ENCODE data around the gene SLIT3.

SLIT3 gene

DNA sequence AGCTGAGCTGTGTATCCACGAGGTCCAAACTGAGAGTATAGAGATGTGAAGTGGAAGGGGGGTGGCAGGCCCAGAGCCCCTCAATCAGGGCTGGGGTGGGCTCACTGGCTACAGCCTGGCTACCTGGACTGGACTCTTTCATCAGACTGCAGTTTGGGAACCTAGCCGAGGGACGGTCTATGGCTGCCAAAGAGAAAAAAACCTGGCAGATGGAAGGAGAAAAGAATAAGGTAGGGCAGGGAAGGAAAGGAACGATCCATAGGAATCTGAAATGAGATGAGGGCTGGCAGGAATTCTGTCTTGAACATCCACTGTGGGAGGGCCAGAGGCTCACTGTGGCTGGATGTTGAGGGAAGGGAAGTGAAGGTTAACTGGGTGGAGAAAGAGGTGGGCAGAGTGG is 497.4 kb downstream of the SLIT3 start:
- in situ Hi-C loops (cut with HindIII; ENCODE audit: low pct_ligation_motif_present, low pct_unique_long_range_greater_than_20kb, low sequenced_read_pairs): no loop called here
- DNase-seq: no peak

DNA sequence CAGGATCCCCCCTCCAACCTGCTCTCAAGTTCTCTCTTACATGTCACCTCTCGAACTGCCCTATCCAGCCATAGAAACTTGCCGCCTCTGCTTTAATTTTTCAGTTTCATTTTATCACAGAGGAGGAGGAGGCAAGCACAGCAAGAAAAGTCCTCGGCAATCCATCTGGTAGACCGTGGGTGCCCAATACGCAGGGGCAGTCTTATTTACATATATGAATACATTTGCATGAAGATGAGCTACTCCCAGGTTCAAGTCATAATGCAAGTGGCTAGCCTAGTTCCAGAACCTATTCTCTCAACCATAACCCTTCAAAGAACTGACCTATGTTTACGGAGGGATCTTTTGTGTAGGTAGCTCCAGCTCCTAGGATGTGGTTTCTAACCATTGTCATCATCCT is 498.6 kb downstream of the SLIT3 start:
- DNase-seq: no peak
- in situ Hi-C loops (cut with HindIII; ENCODE audit: low pct_ligation_motif_present, low pct_unique_long_range_greater_than_20kb, low sequenced_read_pairs): no loop called here

DNA sequence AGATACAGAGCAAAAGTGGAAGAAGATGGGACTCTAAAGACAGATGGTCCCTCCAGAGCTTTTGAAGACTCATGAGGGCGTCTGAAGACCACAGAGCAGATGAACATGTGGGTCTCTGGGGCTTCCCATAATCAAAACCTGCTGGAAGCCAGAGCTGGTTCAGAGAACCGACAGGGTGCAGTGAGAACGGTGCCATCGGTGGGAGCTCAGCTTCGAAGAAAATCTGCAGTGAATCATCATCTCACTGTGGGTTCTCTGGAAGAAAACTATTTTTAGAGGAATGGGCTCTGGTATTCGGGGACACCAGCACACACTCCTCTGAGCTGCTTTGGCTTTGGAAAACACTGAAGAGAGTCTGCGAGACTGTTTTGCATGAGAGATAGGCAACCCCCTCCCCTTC is 499.4 kb downstream of the SLIT3 start:
- no peak for DNase-seq
- in situ Hi-C loops (cut with HindIII; ENCODE audit: low pct_ligation_motif_present, low pct_unique_long_range_greater_than_20kb, low sequenced_read_pairs): no loop called here

DNA sequence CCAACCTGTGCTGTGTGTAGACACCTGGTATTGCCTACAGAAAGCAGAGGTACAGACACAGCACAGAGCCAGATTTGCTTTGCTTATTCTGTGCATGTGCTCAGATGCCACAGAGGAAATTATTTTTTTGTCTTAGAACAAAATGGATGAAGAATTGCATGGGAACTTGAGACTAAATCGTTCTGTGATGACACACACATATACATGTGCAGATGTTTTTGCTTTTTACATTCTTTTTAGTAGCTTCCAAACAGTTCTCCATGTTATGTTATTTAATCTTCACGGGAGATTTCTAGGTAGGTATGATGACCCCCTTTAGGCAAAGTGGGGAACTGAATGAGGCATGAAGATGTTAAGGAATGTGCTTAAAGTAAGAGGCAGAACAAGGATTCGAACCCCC is 500.2 kb downstream of the SLIT3 start:
- DNase-seq: no peak
- in situ Hi-C loops (cut with HindIII; ENCODE audit: low pct_ligation_motif_present, low pct_unique_long_range_greater_than_20kb, low sequenced_read_pairs): no loop called here

DNA sequence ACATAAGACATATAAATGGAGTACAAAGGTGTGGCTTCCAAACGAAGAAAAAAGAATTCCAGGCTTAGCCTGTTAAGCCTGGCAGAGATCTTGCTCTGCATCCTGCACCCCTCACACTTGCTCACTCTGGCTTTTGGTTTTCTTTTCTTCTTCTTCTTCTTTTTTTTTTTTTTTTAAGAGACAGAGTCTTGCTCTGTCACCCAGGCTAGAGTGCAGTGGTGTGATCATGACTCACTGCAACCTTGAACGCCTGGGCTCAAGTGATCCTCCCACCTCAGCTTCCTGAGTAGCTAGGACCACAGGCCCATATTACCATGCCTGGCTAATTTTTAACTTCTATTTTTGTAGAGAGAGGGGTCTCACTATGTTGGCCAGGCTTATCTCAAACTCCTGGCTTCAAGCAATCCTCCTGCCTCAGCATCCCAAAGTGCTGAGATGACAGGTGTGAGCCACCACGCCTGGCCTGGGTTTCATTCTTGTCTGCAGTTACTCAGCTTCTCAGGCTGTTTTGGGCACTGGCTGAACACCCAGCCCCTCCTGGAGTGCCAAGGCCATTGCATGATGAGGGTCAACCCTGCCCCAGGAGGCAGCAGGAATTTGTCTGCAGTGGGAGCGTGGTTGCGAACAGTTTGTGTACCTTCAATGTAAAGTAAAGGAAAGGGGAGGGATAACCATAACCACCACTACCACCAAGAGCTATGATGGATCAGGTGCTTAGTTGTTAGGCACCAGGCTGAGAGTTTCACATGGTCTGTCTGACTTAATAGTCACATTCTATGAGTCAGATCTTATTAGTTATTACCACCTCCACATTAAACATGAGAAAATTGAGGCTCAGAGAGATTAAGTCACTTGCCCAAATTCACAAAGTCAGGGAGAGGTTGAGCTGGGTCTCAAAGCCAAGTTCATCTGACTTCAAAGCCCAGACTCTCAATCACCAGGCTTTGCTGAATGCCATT is 502.6 kb downstream of the SLIT3 start:
- in situ Hi-C loops (cut with HindIII; ENCODE audit: low pct_ligation_motif_present, low pct_unique_long_range_greater_than_20kb, low sequenced_read_pairs): no loop called here
- DNase-seq: no peak

DNA sequence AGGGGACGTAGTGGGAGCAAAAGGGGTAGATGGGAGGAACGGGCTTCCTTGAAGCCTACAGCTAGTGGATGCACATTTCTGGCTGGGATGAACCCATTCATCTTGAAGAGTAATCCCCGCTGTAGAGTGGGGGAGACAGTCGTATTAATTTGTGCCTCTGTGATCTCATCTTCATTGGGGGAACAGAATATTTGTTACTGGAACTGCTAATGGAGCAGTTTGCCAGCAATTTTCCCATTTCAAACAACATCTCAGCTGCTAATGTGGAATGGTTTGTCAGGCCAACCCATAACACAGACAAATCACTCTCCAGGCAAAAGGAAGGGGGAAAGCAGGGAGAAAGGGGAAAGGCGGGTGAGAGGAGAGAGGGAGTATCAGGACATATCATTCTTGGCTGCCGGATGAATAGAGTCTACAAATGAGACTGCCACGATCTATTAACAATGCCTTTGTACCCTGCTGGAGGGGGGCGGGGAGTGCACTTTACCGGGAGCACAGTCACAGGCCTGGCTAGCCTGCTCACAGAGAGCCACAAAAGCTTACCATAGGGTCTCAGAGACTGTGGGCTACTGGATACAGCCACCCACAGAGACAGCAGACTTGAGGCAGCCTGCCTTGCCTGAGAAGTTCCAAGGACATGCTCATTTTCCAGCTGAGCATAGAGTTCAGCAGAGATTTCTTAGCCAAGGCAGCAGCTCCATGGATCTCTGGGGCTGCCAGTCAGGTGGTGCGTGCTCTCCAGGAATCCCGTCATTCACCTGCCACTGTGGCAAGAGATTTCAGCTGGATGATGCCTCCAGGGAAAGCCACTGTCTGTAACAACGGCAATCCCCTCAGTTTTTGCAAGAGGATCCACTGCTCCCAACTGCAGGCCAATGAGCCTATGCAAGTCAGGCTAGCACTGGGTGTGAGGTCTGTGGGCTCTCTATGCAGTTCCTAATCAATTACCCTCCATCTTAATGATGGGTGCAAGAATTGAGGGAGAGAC is 504.1 kb downstream of the SLIT3 start:
- DNase-seq: no peak
- in situ Hi-C loops (cut with HindIII; ENCODE audit: low pct_ligation_motif_present, low pct_unique_long_range_greater_than_20kb, low sequenced_read_pairs): no loop called here

DNA sequence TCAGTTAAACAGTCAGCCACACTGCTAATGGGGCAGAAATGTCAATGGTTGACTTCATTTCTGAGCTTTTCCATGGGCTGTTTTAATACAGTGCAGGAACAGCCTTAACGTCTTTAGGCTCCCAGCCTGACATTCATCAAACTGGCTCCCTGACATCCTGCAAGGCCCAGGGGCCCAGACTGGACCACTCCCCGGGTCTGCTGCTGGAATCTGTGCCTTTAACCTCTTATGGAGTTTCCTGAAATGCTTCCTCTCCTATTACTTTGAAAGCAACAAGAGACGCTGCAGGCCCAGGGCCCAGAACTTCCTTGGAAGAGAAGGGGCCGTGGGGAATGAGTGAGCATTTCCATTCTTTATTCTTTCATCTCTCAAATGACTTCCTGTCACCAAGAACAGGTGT is 504.9 kb downstream of the SLIT3 start:
- in situ Hi-C loops (cut with HindIII; ENCODE audit: low pct_ligation_motif_present, low pct_unique_long_range_greater_than_20kb, low sequenced_read_pairs): no loop called here
- no peak for DNase-seq

DNA sequence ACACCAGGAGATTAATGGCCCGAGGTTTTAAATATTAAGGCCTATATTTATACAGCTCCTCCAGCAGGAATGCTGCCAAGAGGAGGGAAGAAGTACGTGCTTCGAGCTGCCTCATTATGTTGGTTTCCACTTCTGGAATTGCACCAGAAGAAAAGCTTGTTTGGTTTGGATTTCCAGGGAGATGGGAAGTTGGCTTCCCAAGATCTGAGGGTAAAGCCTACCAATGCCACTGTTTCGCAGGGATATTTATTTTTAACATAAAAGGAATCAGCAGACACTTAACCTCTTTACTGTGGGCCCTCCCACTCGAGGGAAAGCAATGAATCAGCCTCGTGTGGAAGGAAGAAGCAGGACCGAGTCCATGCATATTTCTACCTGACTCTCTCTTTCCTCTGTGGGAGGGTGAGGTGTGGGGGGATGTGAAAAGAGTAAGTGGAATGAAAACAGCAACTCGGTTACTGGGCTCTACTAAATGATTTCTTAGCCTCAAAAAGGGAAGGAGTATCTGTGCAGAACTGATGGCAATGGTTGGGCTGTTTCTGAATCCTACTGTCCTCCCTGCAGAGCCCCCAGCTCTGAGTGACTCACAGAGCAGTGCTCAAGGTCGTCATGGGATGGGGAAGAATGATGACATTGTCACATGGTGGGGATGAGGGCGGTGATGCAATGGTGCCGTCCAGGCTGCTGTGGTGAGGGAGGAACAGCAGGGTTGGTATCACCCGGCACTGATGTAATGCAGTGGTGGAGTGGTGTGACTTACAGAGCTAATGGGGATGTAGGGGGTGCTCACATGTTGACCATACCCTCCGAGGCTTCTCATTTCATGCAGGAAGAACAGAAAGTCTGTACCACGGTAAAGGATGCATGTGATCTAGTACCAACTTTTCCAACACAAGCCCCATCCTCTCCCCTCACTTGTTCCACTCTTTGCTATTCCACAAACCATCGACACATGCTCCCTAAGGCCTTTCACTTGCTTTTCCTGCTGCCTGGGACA is 506.8 kb downstream of the SLIT3 start:
- no peak for DNase-seq
- in situ Hi-C loops (cut with HindIII; ENCODE audit: low pct_ligation_motif_present, low pct_unique_long_range_greater_than_20kb, low sequenced_read_pairs): no loop called here

DNA sequence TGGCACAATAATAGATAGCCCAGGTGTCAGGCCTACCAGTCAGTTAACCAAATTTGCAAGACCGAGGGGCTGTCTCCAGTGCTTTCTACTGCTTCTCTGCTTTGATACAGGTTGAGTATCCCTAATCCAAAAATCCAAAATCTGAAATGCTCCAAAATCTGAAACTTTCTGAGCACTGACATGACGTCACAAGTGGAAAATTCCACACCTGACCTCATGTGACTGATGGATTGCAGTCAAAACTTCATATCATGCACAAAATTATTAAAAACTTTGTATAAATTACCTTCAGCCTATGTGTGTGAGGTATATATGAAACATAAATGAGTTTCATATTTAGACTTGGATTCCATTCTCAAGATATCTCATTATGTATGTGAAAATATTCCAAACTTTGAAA is 508.3 kb downstream of the SLIT3 start:
- no peak for DNase-seq
- in situ Hi-C loops (cut with HindIII; ENCODE audit: low pct_ligation_motif_present, low pct_unique_long_range_greater_than_20kb, low sequenced_read_pairs): no loop called here

DNA sequence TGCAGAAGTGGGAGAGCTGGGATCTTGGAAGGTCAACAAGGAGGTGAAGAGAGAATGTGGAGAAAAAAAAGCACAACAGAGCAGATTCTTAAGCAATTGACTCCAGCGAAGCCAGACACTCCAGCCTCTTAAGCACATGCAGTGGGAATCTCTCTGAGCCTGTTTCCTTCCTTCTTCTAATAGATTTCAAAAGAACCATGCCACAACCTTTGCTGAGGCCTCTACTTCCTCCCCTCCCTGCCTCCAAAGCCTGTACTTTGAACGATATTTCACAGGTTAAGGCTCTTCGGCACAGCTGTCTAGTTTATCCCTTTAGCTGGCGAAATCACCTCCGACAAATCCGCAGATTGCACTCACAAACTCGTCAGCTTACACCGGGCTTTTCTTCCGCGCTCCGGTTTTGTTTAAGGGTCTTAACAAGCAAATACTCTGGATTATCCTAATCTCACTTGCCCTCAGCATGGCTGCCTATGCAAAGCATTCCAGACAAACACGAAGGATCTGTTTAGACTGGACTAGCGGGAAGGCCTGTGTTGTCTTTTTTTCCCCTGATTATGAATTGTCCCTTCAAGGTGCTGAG is 510.2 kb downstream of the SLIT3 start:
- in situ Hi-C loops (cut with HindIII; ENCODE audit: low pct_ligation_motif_present, low pct_unique_long_range_greater_than_20kb, low sequenced_read_pairs): no loop called here
- no peak for DNase-seq

DNA sequence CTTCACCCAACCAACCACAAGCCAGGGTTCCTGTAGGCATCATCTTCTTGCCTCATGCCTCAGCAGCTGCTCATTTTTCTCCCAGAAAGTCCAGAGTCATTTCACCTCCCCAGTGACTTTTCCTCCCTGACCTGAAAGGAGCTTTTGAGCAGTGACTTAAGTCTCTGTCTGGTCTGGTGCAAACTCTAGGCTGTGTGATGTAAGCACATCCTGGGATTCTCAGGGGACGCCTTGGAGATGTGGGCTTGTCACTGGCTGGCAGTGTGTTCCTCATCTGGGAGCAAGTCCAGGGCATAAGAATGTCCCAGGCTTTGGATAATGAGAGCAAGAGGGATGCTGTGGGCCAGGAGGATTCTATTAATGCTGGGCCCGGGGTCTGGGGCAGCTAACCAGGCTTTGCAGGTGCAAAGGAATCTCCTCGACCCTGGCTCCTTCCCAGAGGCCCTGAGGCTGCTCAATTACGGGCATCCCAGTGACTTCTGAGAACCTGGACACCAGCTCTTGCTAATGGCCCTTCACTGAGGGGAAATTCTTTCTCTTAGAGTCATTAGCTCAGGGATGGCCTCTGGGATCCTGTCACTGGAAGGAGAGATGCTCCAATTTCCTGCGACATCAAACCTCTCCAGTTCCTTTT is 510.8 kb downstream of the SLIT3 start:
- in situ Hi-C loops (cut with HindIII; ENCODE audit: low pct_ligation_motif_present, low pct_unique_long_range_greater_than_20kb, low sequenced_read_pairs): no loop called here
- no peak for DNase-seq

DNA sequence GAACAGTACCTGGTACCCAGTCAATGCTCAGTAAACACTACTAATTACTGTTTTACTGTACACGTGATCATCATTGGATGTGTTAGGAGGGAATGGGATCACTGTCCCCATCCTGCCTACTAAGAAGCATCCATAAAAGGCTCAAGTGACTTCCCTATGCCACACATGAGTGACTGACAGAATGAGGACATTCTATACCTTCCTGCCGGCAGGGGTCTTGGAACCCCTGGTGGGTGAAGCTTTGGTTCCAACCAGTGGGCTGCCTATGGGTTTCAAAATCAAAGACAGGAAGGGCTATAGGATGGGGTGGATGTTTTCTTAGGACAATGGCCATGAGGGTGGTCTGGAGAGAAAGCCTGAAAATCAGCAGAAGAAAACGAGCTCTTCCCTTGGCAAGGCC is 512.2 kb downstream of the SLIT3 start:
- no peak for DNase-seq
- in situ Hi-C loops (cut with HindIII; ENCODE audit: low pct_ligation_motif_present, low pct_unique_long_range_greater_than_20kb, low sequenced_read_pairs): no loop called here

DNA sequence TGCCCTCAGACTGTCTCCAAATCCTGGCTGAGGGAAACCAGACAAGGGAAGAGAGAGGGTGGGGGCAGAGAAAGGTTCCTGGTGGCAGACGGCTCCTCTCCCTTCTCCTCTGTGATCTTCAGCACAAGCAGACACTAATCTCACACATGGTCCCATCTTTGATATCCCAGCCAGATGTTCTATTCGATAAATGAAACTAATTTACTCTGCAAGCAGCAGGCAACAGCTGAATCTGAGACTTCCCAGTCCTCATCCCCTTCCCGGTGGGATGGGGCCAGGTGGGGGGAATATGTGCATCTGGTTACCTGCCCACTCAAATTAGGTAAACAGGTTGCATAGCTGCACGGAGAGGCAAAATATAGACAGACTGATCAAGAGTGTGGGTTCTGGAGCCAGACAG is 512.8 kb downstream of the SLIT3 start:
- in situ Hi-C loops (cut with HindIII; ENCODE audit: low pct_ligation_motif_present, low pct_unique_long_range_greater_than_20kb, low sequenced_read_pairs): no loop called here
- no peak for DNase-seq

DNA sequence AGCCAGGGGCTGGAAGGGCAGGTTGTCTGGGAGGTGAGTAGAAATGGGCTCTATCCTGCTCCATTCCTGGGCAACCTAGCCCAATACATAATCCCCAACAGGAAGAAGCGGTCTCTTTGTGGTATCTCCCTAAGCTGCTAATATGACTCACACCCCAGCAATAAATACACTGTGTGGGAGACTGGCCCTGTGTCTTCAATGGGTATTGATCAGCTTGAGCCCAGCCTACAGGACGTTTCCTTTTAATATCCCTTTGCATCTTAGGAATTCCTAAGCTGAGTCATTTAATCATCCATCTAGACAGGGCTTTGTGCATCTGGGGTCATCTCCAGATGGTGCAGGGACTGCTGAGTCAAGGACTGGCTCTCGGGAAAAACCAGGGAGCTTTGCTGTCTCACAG is 514.8 kb downstream of the SLIT3 start:
- no peak for DNase-seq
- in situ Hi-C loops (cut with HindIII; ENCODE audit: low pct_ligation_motif_present, low pct_unique_long_range_greater_than_20kb, low sequenced_read_pairs): no loop called here

DNA sequence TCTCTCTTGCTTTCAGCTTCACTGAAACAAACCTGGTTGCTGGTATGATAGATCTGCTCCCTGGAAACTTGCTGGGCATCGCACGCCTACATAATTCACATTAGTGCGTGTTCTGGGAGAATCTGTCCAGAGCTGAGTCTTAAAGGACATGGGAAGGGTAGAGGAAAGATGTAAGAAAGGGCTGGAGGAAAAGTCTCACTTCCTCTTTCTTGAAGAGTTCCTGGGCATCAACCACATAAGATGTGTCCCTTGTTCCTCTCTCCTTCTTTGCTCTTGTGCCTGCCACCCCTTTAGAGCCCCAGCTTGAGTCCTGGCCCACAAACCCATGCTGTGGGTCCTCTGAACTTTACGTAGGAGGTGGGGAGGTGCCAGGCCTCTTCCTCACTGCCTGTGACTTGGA is 516.5 kb downstream of the SLIT3 start:
- no peak for DNase-seq
- in situ Hi-C loops (cut with HindIII; ENCODE audit: low pct_ligation_motif_present, low pct_unique_long_range_greater_than_20kb, low sequenced_read_pairs): no loop called here

DNA sequence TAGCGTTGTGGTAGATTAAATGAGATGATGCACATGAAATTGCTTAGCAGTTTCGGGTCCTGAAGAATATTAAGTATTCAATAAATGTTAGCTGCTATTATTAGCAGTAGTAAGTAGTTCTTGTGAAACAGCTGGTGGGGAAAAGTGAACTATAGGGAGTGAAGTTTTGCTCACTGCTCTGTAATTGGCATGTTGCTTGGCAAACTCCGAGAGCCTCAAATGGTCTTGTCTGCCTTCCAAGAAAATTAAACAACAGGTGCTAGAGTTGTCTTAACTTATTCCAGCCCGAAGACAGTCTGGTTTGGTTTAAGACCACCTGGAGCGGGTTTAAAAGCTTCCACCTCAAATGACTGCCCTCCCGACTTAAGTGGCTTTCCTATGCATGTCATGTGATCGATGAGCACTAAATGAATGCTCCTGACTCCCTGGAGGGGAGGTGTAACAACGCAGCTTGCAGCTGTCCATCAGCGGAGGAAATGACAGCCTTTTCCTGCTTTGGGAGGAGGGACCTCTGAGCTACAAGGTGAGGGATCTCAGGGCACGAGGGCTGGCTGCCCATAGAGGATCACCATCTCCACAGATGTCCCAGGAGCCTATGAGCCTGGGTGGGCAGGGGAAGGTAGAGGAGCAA is 518.9 kb downstream of the SLIT3 start:
- DNase-seq: no peak
- in situ Hi-C loops (cut with HindIII; ENCODE audit: low pct_ligation_motif_present, low pct_unique_long_range_greater_than_20kb, low sequenced_read_pairs): no loop called here

DNA sequence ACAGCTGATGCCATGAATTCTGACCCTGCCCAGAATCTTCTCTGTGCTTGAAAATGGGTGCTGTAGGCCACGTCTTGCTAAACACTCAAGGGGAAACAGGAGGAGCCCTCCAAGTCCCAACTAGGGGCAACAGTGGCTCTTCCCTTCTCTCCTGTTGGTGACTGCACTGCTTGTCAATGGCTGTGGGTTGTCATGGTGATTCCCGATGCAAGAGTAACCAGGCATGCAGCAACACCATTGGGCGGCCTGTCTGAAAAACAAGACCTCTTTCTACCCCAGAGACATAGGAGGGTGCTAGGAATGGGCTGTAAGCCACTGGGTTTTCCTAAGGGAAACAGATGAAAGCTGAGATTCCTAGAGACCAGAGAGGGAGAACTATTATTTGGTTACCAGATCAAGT is 520.1 kb downstream of the SLIT3 start:
- in situ Hi-C loops (cut with HindIII; ENCODE audit: low pct_ligation_motif_present, low pct_unique_long_range_greater_than_20kb, low sequenced_read_pairs): no loop called here

More for the DNA sequence above, 520.1 kb downstream of the SLIT3 start:
- DNase-seq: no peak
